Duodenal mucosa (tissue), 2 donors: ENCODE data around the gene TMEM62.

Source experiments
- H3K27ac ChIP-seq: one replicate; pipeline ENCODE4 v1.7.0; 2013; ENCODE audit warnings: low read depth, low read length
- H3K27me3 ChIP-seq, 2 donors: one replicate each; pipeline ENCODE4 v1.7.0; 2013; ENCODE audit warnings: low read length in 2 of 2, control low read depth in 1 of 2; ENCODE audit not compliant: insufficient read depth in 2 of 2, control insufficient read depth in 1 of 2
- H3K36me3 ChIP-seq, 2 donors: one replicate each; pipeline ENCODE4 v1.7.0; 2013; ENCODE audit warnings: low read length in 2 of 2, control low read depth in 1 of 2; ENCODE audit not compliant: insufficient read depth in 2 of 2, control insufficient read depth in 1 of 2
- H3K4me1 ChIP-seq, 2 donors: one replicate each; pipeline ENCODE4 v1.7.0; 2013; ENCODE audit warnings: low read length in 2 of 2, control low read depth in 1 of 2; ENCODE audit not compliant: insufficient read depth in 2 of 2, control insufficient read depth in 1 of 2
- H3K4me3 ChIP-seq, 2 donors: one replicate each; pipeline ENCODE4 v1.7.0; 2013; ENCODE audit warnings: low read length in 2 of 2, low read depth in 1 of 2
- H3K9ac ChIP-seq, 2 donors: one replicate each; pipeline ENCODE4 v1.7.0; 2013; ENCODE audit warnings: low read length in 2 of 2, low read depth in 1 of 2
- H3K9me3 ChIP-seq, 2 donors: one replicate each; pipeline ENCODE4 v1.7.0; 2013; ENCODE audit warnings: low read length in 2 of 2, control low read depth in 1 of 2; ENCODE audit not compliant: control insufficient read depth in 1 of 2

Gene TMEM62

GRCh38 chr15:43133430-43134156, at the start of gene TMEM62:
Gene TMEM62, plus strand, starts transcription at chr15:43133586. Its CDS starts 217 bp downstream, at chr15:43133803.
- Histone ChIP-seq H3K4me1 (peaks cover 0 to 3% of the 10 kb centered on the region in 2 donors), H3K9me3 (no peaks in the 10 kb centered on the region), H3K36me3 (peaks cover 16 to 23% of the 10 kb centered on the region in 2 donors), H3K9ac (peak within 1 kb of the TSS; percentile 83 to 92), H3K4me3 (peak within 1 kb of the TSS; percentile 88 to 92), H3K27ac (peak within 1 kb of the TSS; percentile 53), H3K27me3 (no peaks in the 10 kb centered on the region)

DNA sequence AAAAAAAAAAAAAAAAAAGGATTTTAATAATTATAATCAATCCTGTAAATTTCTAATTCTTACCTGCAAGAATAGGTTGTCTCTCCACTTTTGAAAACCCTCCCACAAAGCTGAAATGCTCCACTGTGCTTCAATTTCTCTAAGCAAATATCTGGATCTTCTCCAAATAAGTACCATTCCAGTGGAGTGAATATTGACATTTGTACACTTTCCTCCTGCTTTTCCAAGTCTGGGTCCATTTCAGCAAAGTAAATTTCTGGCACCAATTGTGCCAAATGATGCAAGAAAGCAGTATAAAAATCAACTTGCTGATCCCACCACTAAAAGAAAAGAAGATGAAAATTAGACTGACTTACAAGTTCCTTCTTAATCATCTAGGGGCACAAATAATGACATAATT, 47.5 kb upstream of the TMEM62 start:
- Histone ChIP-seq H3K27me3 (no peaks in the 10 kb centered on the region), H3K9me3 (no peaks in the 10 kb centered on the region), H3K27ac (no peak overlapping the region), H3K36me3 (peaks cover 8 to 12% of the 10 kb centered on the region in 2 donors), H3K4me3 (no peak overlapping the region), H3K4me1 (no peaks in the 10 kb centered on the region), H3K9ac (no peak overlapping the region)

- H3K27me3 ChIP-seq: no peaks in the 10 kb centered on the region
- no peak overlapping the region for H3K27ac ChIP-seq
- peaks cover 8 to 12% of the 10 kb centered on the region in 2 donors for H3K36me3 ChIP-seq
These were observed 46.8 kb upstream of the TMEM62 start for GRCh38 chr15:43086551-43086950.

GRCh38 chr15:43091859-43092258, 41.5 kb upstream of the TMEM62 start:
- H3K4me1 ChIP-seq: peaks cover 4% of the 10 kb centered on the region in 2 donors
- no peaks in the 10 kb centered on the region for H3K27me3 ChIP-seq
- H3K27ac ChIP-seq: no peak overlapping the region
- H3K4me3 ChIP-seq: no peak overlapping the region
- H3K9ac ChIP-seq: no peak overlapping the region
- H3K36me3 ChIP-seq: peaks cover 0 to 3% of the 10 kb centered on the region in 2 donors
- no peaks in the 10 kb centered on the region for H3K9me3 ChIP-seq

More at GRCh38 chr15:43086551-43086950, 46.8 kb upstream of the TMEM62 start:
- no peak overlapping the region for H3K9ac ChIP-seq
- H3K9me3 ChIP-seq: no peaks in the 10 kb centered on the region
- H3K4me3 ChIP-seq: no peak overlapping the region
- no peaks in the 10 kb centered on the region for H3K4me1 ChIP-seq

DNA sequence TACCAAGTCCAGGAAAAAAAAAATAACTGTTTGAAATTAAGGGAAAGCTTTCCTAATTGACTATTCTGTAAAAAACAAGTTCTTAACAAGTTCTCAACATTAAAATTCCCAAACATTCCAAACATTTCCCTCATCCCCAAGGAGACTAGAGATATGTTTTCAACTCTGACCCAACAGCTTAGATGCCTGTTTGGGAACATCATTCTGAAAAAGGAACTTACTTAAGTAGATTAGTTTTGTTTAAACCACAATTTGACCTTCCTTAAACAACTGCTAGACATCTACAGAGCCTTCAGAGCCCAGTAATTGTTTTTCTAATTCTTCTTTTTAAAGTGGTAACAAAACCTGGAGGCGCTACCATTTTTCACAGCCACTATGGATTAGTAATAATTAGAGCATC, 40.4 kb upstream of the TMEM62 start:
- Histone ChIP-seq H3K4me3 (no peak overlapping the region), H3K27ac (no peak overlapping the region), H3K9ac (no peak overlapping the region), H3K9me3 (no peaks in the 10 kb centered on the region), H3K4me1 (peaks cover 4% of the 10 kb centered on the region in 2 donors), H3K27me3 (no peaks in the 10 kb centered on the region), H3K36me3 (peaks cover 3% of the 10 kb centered on the region in 2 donors)

- Histone ChIP-seq H3K27me3 (no peaks in the 10 kb centered on the region), H3K9me3 (no peaks in the 10 kb centered on the region), H3K4me3 (no peak overlapping the region), H3K27ac (no peak overlapping the region), H3K4me1 (peaks cover 4% of the 10 kb centered on the region in 2 donors), H3K36me3 (peaks cover 3 to 4% of the 10 kb centered on the region in 2 donors), H3K9ac (no peak overlapping the region)
These were observed 38.9 kb upstream of the TMEM62 start for GRCh38 chr15:43094416-43095030.

DNA sequence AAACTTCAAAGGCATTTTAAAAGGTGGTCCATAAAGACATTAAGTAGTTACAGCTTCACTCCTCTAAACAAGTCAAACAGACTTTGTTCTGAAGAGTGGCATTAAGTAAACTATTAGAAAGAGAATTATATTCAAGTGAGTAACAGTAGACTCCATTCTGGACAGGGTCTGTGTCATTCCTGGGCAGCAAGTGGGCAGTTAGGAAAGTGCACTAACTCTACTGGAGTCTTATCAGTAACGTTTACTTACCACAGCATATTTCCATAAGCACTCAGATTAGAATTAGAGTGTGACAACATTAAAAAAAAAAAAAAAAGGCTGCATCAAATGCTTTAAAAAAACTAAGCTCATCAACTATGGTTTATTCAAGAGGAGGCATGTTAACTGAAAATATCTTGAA, 38.1 kb upstream of the TMEM62 start:
- H3K4me1 ChIP-seq: peaks cover 4% of the 10 kb centered on the region in 2 donors
- H3K36me3 ChIP-seq: peaks cover 3 to 9% of the 10 kb centered on the region in 2 donors
- no peaks in the 10 kb centered on the region for H3K9me3 ChIP-seq
- H3K27me3 ChIP-seq: no peaks in the 10 kb centered on the region
- no peak overlapping the region for H3K9ac ChIP-seq
- H3K27ac ChIP-seq: no peak overlapping the region
- no peak overlapping the region for H3K4me3 ChIP-seq

- peaks cover 3 to 11% of the 10 kb centered on the region in 2 donors for H3K36me3 ChIP-seq
- H3K4me1 ChIP-seq: peaks cover 4% of the 10 kb centered on the region in 2 donors
- H3K9ac ChIP-seq: no peak overlapping the region
- no peaks in the 10 kb centered on the region for H3K27me3 ChIP-seq
- no peak overlapping the region for H3K4me3 ChIP-seq
- H3K27ac ChIP-seq: no peak overlapping the region
- H3K9me3 ChIP-seq: no peaks in the 10 kb centered on the region
These were observed 37.6 kb upstream of the TMEM62 start for GRCh38 chr15:43095708-43096347.

GRCh38 chr15:43096411-43096810, 37.0 kb upstream of the TMEM62 start:
- Histone ChIP-seq H3K27me3 (no peaks in the 10 kb centered on the region), H3K9ac (no peak overlapping the region), H3K9me3 (no peaks in the 10 kb centered on the region), H3K27ac (no peak overlapping the region), H3K36me3 (peaks cover 3 to 11% of the 10 kb centered on the region in 2 donors), H3K4me1 (peaks cover 4% of the 10 kb centered on the region in 2 donors), H3K4me3 (no peak overlapping the region)
